Activated naive CD4-positive, alpha-beta T cell (primary cell): ENCODE results near the gene TRIM66.

Experiments
- DNase-seq, 4 experiments: peaks; one replicate each; lab custom pipeline; 2025; lab: John Stamatoyannopoulos, UW

TRIM66 gene

DNA sequence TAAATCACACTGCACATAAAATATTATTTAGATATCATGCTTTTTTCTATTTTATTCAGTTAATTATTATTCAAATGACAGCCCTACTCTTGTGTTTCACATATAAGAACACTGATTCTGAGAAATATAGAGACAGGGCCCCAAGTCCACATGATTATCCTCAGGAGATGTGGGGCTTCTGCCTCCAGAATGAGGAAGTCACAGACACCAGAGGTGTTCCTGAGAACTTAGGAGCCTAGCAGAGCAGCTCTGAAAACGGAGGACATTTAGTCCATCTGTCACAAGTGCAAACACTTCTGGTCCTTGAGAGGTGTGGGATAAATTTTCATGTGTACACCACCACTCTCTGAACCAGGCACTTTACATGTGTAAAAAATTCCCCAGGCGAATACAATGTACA lies 26.2 kb downstream of the TRIM66 start:
- DNase-seq: no peak

DNA sequence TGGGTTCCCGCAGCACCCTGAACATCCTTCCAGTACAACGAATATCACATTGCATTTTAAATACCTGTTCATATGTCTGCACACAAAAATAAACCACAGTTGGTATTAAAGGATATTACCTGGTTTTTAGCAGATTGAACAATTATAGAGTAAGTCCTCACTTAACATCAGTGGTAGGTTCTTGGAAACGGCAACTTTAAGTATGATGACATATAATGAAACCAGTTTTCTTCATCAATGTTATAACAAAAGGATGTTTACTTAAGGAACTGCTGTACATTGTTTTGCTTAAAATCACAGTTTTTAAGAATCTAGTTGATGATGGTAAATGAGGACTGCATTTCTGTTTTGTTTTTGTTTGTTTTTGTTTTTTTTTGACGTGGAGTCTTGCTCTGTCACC lies 28.0 kb downstream of the TRIM66 start:
- DNase-seq: no peak

GRCh38 chr11:8652140-8652539 lies 30.3 kb downstream of the TRIM66 start:
- DNase-seq: no peak

GRCh38 chr11:8650401-8650990 lies 32.0 kb downstream of the TRIM66 start:
- no peak for DNase-seq

GRCh38 chr11:8649361-8649760 lies 33.1 kb downstream of the TRIM66 start:
- no peak for DNase-seq

GRCh38 chr11:8646873-8647272 lies 35.6 kb downstream of the TRIM66 start:
- DNase-seq: no peak

DNA sequence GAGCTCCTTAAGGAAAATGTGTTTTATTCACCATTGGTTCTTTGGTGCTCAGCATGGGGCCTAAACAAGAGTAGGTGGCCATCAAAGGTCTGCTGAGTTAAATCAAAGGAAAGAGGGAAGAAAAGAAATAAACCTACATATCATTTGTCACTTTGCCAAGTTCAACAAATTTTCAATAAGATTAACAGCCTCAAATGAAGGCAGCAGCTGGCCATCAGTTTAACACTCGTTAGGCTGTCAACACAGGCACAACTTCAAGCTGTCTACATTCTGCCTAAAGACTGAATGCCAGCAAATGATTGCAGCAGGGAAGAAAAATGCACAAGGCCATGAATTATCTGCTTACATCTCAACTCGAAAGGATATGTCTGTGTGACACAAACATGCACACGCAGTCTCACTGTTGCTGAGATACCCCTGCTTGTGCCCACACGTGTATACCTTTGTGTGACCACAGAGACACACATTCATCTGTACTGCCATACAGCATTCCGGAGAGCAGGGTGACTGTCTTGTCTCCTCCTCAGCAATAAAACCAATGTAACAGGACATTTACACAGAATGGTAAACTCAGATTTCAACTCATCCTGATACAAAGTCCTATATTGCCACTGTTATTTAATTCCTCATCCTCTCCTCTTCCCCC lies 40.1 kb downstream of the TRIM66 start:
- DNase-seq: no peak

DNA sequence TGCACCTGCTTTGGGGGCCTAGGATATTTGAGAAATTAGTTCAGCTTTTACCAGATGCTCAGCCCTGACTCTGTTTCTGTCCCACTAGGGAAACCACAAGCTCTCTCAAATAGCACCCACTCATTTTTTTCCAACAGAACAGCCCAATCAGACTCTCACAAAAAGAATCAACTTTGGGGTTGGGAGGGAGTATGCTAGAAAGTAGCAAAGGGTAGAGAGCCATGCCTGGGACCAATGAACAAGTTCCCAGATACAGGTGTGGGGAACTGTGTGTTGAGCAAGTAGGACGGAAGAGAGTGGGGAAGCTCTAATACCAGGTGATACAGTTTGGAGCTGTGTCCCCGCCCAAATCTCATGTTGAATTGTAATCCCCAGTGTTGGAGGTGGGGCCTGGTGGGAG lies 41.1 kb downstream of the TRIM66 start:
- no peak for DNase-seq

DNA sequence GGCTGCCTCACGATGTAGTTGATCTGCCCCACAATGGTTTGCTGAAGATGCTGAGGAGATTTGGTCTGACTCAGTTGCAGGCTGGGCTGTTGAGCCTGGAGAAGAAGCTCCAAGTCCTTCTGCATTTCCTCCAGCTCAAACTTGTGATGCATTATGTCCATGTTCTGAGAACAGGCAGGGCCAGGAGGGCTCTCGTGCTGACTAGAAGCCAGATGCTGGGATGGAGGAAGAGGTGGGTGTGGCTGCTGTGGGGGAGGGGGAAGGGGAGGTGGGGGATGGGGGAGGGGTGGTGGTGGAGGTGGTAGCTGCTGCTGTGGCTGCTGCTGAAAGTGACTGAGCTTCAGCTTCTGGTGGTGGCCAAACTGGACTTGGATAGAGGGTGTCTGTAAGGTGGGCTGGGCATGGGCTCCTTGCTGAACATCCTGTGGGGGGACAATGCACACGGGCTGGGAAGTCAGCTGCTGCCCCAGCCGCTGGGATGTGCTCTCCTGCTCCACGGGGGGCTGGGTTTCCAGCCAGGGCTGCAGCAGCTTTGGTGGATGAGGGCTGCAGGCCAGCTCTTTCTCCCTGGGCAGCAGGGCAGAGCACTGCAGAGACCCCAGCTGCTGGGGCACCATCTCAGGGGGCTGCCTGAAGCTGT lies 42.1 kb downstream of the TRIM66 start:
- DNase-seq: no peak

GRCh38 chr11:8639655-8640054 lies 42.8 kb downstream of the TRIM66 start:
- DNase-seq: no peak

DNA sequence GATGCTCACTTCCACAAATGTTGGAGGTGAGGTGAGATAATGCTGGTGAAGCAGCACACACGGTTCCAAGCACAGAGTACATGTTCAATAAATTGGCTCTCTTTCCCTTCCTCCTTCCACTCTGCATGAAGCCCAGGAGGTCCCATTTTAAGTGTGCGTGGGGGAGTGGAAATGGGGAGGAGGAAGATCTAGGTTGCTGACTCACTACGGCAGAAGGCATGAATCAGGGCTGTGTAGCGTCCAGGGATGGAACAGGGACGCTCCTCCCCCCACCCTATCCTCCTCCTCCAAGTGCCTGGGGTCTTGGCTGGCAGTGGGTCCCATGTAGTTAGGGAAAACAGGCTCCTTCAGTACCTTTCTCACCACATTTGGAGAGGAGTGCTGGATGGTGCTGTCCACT lies 44.2 kb downstream of the TRIM66 start:
- no peak for DNase-seq

DNA sequence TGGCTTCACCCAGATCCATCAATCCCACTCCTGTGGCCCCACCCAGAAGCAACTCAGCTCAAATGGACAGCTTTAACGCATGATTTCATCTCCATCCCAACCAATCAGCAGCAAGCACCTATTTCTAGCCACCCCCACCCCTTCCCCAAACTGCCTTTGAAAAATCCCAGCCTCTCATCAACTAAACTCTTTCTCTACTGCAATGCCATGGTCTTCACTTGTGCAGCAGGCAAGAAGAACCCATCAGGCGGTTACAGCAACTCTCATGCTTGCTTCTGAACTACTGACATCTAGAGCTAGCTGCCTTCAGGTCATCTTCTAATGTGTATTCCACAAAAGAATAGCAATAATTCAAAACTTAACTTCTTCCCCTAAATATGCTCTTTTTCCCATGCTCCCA lies 46.3 kb downstream of the TRIM66 start:
- DNase-seq: no peak

- no peak for DNase-seq
These were observed 48.0 kb downstream of the TRIM66 start for GRCh38 chr11:8634498-8634897.

- no peak for DNase-seq
These were observed 50.9 kb downstream of the TRIM66 start for GRCh38 chr11:8631395-8632118.

GRCh38 chr11:8624698-8625097 lies 57.8 kb downstream of the TRIM66 start:
- no peak for DNase-seq

GRCh38 chr11:8621147-8621546 lies 61.3 kb downstream of the TRIM66 start:
- no peak for DNase-seq

- no peak for DNase-seq
These were observed 65.4 kb downstream of the TRIM66 start for GRCh38 chr11:8617063-8617462.

DNA sequence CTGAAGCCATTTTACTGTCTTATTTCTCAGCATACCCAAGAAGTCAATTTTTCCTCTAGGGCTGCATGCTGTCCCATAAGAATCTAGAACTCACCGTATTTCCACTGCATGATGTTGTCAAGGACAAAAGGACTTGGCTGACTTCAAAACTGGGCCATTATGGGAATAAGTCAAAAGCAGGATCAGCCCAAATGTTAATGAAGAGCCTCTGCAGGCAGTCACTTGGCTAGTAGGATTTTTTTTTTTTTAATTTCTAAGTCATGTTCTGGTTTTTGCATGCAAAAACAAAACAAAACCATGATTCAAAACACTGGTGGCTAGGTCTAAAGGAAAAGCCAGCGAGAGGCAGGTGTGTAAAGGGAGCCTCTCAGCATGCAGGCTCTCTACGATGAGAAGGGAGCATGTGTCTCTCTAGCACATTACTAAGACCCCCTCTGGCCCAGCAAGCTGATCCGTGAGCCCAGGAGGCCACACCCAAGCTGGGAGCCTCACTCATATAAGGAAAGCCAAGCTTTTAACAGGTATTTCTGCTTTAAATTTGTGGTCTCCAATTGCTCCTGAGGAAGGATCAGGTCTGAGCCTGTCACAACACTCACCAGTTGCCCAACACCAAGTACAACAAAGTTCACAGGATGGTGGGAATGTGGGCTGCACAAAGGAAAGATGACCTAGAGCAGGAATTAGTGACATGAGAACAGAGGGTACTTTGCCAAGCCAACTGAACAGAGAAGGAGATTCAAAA lies 67.0 kb downstream of the TRIM66 start:
- DNase-seq: no peak

- DNase-seq: no peak
These were observed 68.0 kb downstream of the TRIM66 start for GRCh38 chr11:8614497-8614896.

DNA sequence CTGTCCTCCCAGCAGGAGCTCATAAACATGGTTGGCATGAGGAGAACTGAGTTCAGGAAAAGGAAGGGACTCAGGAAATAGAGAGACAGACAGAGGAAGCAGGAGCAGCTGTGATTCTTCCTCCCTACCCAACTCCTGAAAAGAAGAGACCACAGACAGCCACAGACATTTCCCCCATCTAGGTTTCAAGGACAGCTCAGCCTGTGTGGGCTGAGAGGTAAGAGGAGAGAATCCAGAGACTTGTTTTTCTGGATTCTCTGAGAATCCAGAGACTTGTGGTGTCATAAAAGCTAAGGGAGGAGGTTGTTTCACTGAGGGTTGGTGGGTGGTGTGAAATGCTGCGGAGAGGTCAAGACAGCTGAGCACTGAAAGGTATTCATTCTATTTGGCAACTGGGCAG lies 69.4 kb downstream of the TRIM66 start:
- no peak for DNase-seq

GRCh38 chr11:8612522-8612921 lies 69.9 kb downstream of the TRIM66 start:
- no peak for DNase-seq

DNA sequence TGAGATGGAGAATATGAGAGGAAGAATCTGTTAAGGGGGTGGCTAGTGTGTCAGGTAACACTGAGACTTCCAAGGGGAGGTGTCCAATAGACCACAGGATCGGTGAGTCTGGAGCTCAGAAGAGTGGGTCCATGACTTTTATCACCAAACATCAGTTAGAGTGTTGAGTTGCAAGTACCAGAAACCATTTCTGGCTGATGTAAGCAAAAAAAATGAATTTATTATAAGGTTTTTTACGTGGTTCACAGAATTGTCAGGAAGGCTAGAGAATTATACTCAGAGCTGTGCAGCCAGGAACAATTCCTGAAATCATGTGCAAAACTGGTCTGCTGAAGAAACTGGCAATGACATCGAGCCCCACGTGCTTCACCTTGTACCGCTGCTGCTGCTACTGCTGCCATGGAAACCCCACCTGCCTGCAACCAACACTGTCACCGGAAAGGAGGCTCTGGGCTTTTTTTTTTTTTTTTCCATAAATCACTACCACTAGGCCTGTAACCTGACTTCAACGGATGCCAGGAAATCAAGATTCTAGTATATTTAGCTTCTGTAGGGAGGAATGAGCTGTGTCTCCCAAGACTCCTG lies 71.8 kb downstream of the TRIM66 start:
- no peak for DNase-seq
